SK-N-MC (cell line): ENCODE data around the gene GSKIP.

Experiments used
- EZH2 ChIP-seq: fragments of 200-600 bp; sonication (generic); IDR thresholded peaks from one replicate; pipeline ENCODE4 v1.6.1; 2017; ENCODE audit warnings: antibody characterized with exemption
- FOXP2 ChIP-seq: optimal IDR thresholded peaks from 2 replicates; pipeline ENCODE3; 2011; ENCODE audit warnings: mild to moderate bottlenecking, moderate library complexity; ENCODE audit not compliant: insufficient read depth; ENCODE audit errors: extremely low read length, control extremely low read depth
- POLR2AphosphoS5 ChIP-seq: IDR thresholded peaks from 2 replicates; pipeline ENCODE4 v1.6.1; 2012; ENCODE audit warnings: mild to moderate bottlenecking, low read depth, low read length, borderline replicate concordance

- TF ChIP-seq EZH2 = no peak
- TF ChIP-seq POLR2AphosphoS5 = no peak
- no peak for TF ChIP-seq FOXP2
These were observed 27.6 kb downstream of the GSKIP start for GRCh38 chr14:96390965-96391292.
